Right atrium auricular region (tissue), 2 donors: Measurements from ENCODE around the gene OGFR. TPM values are rescaled to one million over a fixed set of nuclear protein-coding genes. Genes with fewer than 3 reads are reported as not detected.
A peak's percentile ranks its signal among the peaks of the same experiment; 100 is the strongest.

Source experiments
- DNase-seq: peaks from one replicate; pipeline ENCODE4 v3.0.0-alpha.2; 2019; ENCODE audit warnings: low spot score
- H3K27ac ChIP-seq, 2 donors: fragments of 200-600 bp; sonication (generic); 1 replicate in 1 of 2; 2 replicates in 1 of 2; pipeline ENCODE4 v1.5.1; 2016 to 2019
- H3K27me3 ChIP-seq, 2 donors: fragments of 200-600 bp; sonication (generic); one replicate each; pipeline versions ENCODE4 v1.5.1 to v1.6.0; 2017 to 2019
- H3K36me3 ChIP-seq: fragments of 200-600 bp; sonication (generic); one replicate; pipeline ENCODE4 v1.5.1; 2016
- H3K4me1 ChIP-seq, 2 donors: fragments of 200-600 bp; sonication (generic); one replicate each; pipeline versions ENCODE4 v1.5.1 to v1.6.0; 2017 to 2019
- H3K4me3 ChIP-seq, 2 donors: fragments of 200-600 bp; sonication (generic); 1 replicate in 1 of 2; 2 replicates in 1 of 2; pipeline ENCODE4 v1.5.1; 2017 to 2019; ENCODE audit warnings: mild to moderate bottlenecking in 1 of 2, moderate library complexity in 1 of 2
- H3K9me3 ChIP-seq, 2 donors: fragments of 200-600 bp; sonication (generic); one replicate each; pipeline ENCODE4 v1.5.1; 2019
- total RNA-seq, 2 donors: library from RNA; depleted of rRNA; stranded (reverse); fragments of >200 nt; gene quantifications; one replicate each; pipeline ENCODE4 v1.1.0, GENCODE V29; 2016
- TF ChIP-seq, protein P1 (sequence below), 2 donors: fragments of 200-600 bp; sonication (generic); IDR thresholded peaks; one replicate each; pipeline ENCODE4 v1.5.1; 2019; ENCODE audit warnings: antibody characterized with exemption in 2 of 2

The OGFR gene
- total RNA-seq, 2 donors from 2014 or later, result 17.3 to 31.2 TPM

DNA sequence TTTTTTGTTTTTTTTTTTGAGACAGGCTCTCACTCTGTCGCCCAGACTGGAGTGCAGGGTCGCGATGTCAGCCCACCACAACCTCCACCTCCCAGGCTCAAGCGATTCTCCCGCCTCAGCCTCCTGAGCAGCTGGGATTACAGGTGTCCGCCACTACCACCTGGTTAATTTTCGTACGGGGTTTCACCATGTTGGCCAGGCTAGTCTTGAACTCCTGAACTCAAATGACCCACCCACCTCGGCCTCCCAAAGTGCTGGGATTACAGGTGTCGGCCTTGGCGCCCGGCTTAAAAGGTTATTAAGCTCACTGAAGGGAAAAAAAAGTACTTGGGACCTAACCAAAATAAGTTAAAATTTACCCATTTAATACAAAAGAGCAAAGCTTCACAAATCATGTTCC lies 55.1 kb downstream of the OGFR start:
- Histone ChIP-seq H3K4me3 (no peak overlapping the region), H3K4me1 (peaks cover 0 to 12% of the 10 kb centered on the region in 2 donors), H3K9me3 (no peaks in the 10 kb centered on the region), H3K27ac (no peak overlapping the region), H3K36me3 (peaks cover 12% of the 10 kb centered on the region), H3K27me3 (no peaks in the 10 kb centered on the region)
- DNase-seq, result no peak
- TF ChIP-seq, protein P1, sequence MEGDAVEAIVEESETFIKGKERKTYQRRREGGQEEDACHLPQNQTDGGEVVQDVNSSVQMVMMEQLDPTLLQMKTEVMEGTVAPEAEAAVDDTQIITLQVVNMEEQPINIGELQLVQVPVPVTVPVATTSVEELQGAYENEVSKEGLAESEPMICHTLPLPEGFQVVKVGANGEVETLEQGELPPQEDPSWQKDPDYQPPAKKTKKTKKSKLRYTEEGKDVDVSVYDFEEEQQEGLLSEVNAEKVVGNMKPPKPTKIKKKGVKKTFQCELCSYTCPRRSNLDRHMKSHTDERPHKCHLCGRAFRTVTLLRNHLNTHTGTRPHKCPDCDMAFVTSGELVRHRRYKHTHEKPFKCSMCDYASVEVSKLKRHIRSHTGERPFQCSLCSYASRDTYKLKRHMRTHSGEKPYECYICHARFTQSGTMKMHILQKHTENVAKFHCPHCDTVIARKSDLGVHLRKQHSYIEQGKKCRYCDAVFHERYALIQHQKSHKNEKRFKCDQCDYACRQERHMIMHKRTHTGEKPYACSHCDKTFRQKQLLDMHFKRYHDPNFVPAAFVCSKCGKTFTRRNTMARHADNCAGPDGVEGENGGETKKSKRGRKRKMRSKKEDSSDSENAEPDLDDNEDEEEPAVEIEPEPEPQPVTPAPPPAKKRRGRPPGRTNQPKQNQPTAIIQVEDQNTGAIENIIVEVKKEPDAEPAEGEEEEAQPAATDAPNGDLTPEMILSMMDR (IDR thresholded peaks at IDR 0.05), result no peak

DNA sequence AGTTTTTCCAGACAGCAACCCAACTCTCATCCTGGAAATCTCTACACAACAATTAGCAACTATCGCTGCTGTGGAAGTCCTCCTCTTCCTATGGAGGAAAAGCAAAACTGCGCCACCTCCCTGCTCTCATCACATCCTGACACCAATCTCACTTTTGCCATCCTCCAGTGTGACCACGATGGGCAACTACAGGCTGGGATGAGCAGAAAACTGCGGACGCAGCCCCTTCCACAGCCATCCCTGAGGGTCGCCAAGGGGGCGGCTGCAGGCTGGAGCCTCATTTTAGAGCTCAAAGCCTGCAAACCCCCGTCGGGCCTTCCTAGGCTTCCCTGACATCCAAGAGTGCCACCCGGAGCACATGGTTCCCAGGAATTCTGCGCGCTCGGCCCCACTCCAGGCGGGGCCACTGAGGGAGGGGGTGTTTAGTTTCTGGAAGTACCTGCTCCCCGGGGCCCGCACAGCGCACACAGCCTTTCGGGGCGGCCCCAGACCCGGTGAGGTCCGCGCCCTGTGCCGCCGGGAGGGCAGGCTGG lies 55.8 kb downstream of the OGFR start:
- Histone ChIP-seq H3K9me3 (no peaks in the 10 kb centered on the region), H3K36me3 (peaks cover 7% of the 10 kb centered on the region), H3K4me3 (peak overlapping the region; percentile 19 to 45), H3K27me3 (no peaks in the 10 kb centered on the region), H3K27ac (no peak overlapping the region), H3K4me1 (peaks cover 0 to 12% of the 10 kb centered on the region in 2 donors)
- DNase-seq, result no peak
- TF ChIP-seq, protein P1 (IDR thresholded peaks at IDR 0.05), result no peak

DNA sequence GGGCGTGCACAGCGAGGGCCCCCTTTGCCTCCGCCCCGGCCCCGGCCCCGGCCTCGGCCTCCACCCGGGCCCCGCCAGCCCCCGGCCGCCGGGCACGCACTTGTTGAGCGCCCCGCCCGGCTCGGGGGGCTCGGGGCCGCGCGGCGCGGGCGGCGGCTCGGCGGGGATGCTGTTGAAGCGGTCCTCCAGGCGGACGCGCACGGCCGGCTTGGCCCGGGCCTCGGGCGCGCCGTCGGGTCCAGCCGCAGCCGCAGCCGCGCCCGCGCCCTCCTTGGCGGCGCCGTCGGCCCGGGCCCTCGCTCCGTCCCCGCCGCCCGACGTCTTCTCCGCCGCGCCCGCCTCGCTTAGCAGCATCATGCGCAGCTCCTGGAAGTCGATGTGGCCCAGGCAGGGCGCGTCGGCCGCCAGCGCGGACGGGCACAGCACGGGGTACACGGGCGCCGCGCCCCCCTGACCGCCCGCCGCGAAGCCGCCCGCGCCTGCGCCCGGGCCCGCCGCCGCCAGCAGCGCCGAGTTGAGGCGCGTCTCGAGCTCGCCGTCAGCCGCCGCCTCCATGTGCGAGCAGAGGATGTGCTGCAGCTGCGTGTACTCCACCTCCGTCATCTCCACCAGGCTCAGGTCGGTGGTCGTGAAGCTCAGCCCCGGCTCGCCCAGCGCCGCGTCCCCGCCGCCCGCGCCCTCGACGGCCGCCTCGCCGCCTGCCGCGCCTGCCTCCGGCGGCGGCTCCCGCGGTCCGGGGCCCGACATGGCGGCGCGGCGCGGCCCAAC lies 56.5 kb downstream of the OGFR start:
- H3K9me3 ChIP-seq, result no peaks in the 10 kb centered on the region
- no peak overlapping the region for H3K27ac ChIP-seq
- peaks cover 7% of the 10 kb centered on the region for H3K36me3 ChIP-seq
- H3K27me3 ChIP-seq, result no peaks in the 10 kb centered on the region
- DNase-seq, result no peak
- H3K4me3 ChIP-seq, result peak overlapping the region; percentile 35 to 46
- TF ChIP-seq, protein P1 (IDR thresholded peaks at IDR 0.05), result no peak
- H3K4me1 ChIP-seq, result peaks cover 0 to 12% of the 10 kb centered on the region in 2 donors

DNA sequence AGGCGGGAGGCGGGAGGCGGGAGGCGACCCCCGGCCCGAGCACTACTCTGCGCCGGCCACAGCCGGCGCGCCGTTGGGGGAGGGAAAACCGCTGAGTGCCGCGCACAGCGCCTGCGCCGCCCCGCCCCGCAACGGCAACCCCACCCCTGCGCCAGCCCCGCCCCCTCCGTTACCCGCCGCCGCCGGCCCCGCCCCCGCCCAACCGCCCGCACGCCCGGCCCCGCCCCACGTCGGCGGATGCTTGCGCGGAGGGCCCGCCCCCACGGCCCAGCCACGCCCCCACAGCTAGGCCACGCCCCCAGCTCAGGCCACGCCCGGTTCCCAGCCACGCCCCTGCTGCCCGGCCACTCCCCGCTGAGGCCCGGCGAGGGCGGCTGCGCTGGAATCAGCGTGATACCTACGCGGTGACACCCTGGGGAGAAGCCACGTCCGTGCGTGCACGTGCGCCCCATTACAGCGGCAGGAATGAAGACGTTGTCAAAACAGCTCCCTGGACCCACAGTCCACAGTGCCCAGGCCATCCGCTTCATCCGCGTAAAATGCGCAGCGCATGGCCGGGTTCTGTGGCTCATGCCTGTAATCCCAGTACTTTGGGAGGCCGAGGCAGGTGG lies 57.2 kb downstream of the OGFR start, which contains the start of gene TCFL5:
Gene TCFL5 (minus strand): TSS at position 97 of the 611 bp plus-strand sequence. CDS start 152 bp downstream, outside the sequence.
- Histone ChIP-seq H3K4me3 (peak within 1 kb of the TSS; percentile 35 to 46), H3K9me3 (no peaks in the 10 kb centered on the region), H3K36me3 (peaks cover 5% of the 10 kb centered on the region), H3K4me1 (peaks cover 0 to 12% of the 10 kb centered on the region in 2 donors), H3K27ac (peak within 1 kb of the TSS; percentile 35 to 69), H3K27me3 (no peaks in the 10 kb centered on the region)
- TF ChIP-seq, protein P1 (IDR thresholded peaks at IDR 0.05), result no peak
- peak; percentile 88 for DNase-seq

Other genes starting within 250 kb of the OGFR start
- 10 to 100 TPM; 13.4 to 19.8 TPM for gene SLCO4A1, start 162.3 kb upstream of the OGFR start, total RNA-seq
- gene NTSR1, start 96.0 kb upstream of the OGFR start, total RNA-seq, result under 1 TPM in 1 of 2 donors, not detected in 1; 0.43 TPM
- 10 to 100 TPM in 1 of 2 donors, 1 to 10 TPM in 1; 8.4 to 11.1 TPM for gene MRGBP, start 8.4 kb upstream of the OGFR start, total RNA-seq
- 1 to 10 TPM; 4.2 to 5.7 TPM for gene COL9A3, start 12.2 kb downstream of the OGFR start, total RNA-seq
- 1 to 10 TPM; 4.8 to 6.4 TPM for gene TCFL5, start 57.0 kb downstream of the OGFR start, total RNA-seq
- 10 to 100 TPM; 34.7 to 37.5 TPM for gene DIDO1, start 121.7 kb downstream of the OGFR start, total RNA-seq
- gene GID8, start 133.3 kb downstream of the OGFR start, total RNA-seq, result 10 to 100 TPM; 16.8 to 18.7 TPM
- gene SLC17A9, start 147.9 kb downstream of the OGFR start, total RNA-seq, result 1 to 10 TPM; 1.3 to 1.8 TPM
- not detected for gene BHLHE23, start 202.1 kb downstream of the OGFR start, total RNA-seq